GM19328 (cell line): ENCODE results near the gene NIPSNAP3A.

ENCODE experiments used
- ATAC-seq: cut with Tn5 transposase; IDR thresholded peaks from one replicate; pipeline ENCODE4 v1.9.1; 2021; ENCODE audit warnings: mild to moderate bottlenecking, moderate library complexity; ENCODE audit not compliant: unreplicated experiment

Gene NIPSNAP3A

DNA sequence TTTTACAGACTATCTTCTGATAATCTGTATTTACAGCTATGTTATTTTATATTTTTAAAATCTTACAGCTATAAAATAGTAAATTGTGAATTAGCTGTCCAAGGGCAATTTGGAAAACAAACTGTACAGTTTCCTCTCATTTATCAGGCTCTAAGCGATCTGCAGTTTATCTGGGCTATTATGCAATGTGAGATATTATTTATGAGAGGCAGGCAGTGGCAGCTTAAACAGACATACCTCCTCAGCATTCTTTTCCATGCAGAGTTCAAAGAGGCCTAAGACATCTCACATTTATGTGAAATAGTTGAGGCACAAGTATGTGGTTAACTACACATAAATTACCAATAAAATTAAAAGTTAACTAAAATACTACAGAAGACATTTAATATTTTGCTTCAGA is 26.6 kb downstream of the NIPSNAP3A start:
- ATAC-seq: no peak

DNA sequence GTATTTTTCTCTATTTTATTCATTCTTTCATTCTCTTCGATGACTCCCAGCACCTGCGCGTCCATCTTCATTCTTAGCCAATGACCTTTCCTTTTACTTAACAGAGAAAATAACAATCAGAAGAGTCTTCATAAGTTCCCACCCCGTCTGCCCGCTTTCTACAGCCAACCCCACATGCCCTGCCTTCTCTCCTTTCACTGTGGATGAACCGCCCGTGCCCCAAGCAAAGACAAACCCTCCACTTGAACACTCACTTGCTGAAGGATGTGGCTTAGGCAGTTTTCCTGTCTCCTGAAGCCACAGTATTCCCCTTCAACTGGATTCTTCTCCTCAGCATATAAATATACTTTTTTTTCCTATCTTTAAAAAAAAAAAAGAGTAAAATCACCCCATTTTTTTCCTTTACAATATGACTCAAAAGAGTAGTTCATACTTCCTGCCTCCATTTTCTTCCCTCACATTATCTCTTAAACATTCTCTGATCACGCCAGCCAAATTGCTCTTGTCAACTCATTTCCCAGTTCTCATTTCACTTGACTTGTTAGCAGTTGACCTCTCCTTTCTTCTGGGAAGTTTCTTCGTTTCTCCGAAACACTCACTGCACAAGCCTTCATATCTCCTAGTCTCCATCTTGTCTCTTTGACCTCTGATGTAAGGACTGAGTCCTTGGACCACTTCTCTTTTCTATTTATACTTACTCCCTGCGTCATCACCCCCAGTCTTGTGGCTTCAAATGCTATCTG is 27.5 kb downstream of the NIPSNAP3A start:
- ATAC-seq: peak; percentile 85

DNA sequence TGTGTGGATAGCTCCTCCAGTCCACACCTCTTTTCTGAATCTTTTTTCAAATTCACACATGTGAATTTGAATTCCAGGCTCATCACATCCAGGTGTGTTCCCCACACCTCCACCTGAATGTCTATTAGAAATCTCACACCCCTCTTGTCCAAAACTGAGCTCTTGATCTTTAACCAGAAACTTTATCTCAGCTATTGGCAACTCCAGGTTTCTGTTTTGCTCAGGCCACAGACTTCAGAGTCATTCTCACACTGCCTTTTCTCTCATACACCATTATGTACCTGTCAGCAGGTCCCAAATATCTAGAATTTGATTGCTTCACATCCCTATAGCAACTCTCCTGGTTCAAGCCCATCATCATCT is 28.1 kb downstream of the NIPSNAP3A start:
- ATAC-seq: peak; percentile 59

DNA sequence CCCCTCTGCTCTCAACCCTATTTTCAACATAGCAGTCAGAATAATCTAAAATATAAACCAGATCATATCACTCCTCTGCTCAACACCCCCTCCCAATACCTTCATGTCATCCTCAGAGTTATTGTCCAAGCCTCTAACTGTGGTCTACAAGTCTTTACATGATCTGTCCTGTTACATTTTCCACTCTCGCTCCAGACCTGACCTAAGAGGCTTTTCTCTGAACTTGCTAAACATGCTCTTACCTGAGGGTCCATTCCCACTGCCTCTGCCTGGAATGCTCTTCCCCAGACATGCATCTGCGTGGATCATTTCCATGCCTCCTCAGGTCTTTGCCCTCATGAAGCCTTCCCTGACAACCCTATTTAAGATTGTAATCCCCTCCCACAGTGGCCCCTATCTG is 28.5 kb downstream of the NIPSNAP3A start:
- ATAC-seq: peak; percentile 0

DNA sequence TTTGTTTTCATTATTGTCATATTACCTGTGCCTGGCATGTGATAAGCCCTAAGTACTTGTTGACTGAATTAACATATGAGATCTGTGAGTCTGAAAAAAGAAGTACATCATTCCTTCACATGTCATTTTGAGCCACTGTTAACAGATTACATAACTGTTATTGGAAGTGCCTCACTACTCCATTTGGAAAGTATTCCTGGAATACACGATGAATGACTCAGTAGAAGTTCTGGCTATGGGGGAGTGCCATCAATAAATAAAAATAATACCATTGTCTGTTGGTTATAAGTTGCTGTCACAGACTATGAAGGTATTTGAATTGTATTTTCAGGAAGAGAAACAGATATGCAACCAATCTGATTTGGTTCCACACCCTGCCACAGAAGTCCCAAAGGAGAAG is 29.3 kb downstream of the NIPSNAP3A start:
- no peak for ATAC-seq

DNA sequence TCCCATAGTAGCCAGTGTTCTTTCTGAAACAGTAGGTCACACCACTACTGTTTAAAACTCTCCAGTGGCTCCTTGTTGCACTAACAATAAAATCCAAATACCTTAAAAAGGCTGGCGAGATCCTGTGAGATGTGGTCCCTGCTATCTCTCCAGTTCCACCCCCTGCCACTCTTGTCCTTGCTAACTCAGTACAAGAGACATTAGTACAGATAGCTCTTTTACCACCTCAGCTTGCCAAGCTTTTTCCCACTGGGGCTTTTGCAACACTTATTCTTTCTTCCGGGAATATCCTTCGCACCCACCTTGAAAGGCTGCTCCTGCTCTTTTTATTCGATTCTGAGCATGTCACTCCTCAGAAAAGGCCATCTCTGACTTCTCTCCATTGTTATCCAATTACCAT is 31.3 kb downstream of the NIPSNAP3A start:
- no peak for ATAC-seq

DNA sequence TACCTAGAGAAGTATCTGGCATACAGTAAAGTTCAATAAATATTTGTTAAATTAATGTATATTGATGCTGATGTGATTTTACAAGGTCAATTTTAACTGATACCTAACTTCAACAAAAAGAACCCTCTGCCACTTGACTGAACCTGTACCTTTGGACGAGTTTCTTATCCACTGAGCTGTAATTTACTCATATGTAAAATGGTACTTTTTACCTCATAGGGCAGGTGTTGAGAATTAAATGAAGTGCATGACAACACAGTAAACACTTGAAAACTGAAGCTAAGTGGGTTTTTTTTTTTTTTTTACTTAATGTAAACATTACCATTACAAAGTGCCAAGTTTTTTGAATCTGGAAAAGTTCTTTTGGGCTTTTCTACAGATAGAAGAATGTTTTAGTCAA is 31.9 kb downstream of the NIPSNAP3A start:
- ATAC-seq: no peak

DNA sequence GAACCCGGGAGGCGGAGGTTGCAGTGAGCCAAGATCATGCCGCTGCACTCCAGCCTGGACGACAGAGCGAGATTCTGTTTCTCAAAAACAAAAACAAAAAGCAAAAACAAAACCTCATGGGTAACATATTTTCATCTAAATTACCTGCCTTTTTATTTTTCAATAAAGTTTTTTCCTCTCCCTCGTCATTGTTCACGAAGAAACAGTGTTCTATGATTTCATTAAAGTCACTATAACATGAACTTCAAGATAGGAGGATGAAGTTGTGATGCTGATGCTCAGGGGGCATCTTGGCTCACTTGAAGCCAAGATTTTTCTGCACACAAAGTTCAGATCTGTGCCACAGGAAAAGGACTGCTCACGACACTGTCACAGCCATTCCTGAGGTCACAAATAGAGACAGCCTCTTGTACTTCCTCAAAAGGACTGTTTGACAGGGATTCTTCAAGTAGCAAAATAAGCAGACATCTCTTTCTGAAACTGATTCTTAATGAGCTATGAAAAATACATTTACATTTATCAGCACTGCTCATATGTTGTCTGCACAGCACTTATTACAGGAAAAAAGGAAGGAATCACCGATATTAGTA is 32.6 kb downstream of the NIPSNAP3A start:
- no peak for ATAC-seq

DNA sequence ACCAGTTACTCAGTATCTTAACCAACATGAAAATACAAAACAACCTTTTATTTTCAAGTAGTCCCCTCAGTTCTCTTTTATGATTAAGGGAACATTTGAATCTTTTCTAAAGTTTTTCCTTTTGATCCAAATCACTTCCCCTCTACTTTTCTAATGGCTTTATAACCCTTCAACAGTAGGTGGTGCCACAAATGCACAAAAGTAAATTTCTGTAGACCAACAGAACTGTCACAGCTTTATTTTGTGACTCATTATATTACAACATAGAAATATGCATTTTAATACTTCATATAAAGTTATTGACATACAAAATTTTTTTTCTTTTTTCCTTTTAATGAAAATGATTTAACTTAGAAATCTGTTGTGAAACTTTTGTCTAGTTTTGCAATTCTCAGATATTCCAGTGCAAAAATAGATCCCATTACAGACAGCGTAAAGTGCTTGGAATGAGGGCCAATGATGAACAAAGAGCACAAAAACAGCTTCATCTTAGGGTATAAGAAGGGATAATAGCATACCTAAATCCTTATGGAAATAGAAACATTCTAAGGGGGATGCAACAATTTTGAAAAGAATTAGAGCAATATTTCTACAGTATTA is 33.4 kb downstream of the NIPSNAP3A start:
- ATAC-seq: peak; percentile 36

DNA sequence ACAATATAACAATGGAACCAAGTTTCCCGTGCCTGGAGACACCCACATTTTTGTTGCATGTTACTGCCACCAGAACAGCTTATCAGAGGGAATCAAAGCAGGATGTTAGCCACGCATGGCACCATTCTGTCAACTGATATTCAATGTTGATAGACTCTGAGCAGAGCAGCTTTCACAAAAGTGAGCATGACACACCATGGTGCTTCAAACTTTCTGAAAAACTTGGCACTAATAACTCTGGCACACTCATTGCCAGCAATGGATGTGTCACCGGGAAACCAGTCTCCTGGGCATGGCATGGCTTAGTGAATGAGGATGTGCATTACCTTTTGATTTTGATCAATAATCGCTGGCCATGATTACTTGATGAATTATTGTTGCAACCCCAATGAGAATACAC is 36.1 kb downstream of the NIPSNAP3A start:
- ATAC-seq: no peak

DNA sequence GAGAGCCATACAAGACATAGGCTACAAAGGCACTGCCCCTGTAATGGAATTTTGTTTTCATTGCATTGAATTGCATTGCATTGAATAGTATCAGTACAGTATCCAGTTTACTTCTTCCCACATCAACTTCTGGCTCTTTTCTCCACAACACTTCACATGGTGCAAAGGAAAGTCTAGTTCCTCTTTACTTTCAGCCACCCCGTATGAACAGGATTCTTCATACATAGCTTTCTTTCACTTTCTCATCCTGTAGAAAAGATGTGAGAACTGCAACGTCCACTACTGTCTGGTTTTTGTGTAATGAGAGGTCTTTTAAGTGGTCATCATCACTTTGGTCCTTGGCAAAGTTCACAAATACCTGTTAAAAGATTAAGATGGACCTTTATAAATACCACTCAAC is 36.6 kb downstream of the NIPSNAP3A start:
- peak; percentile 69 for ATAC-seq

DNA sequence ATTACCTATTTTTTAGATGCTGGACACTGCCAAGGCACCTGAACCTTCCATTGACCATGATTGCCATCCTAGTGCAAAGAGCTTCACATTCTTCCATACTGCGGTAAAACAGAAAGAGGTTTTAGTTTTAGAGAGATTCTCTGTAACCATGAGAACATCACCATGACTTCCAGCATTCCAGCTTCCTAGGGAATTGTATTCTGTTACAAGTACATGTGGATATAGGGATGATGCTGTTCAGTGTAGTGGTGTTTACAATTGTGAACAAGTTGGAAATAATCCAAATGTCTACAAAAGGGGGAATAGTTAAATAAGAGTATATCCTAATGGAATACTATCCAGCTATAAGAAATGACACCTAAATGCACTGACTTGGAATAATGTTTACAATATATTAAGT is 38.8 kb downstream of the NIPSNAP3A start:
- no peak for ATAC-seq

DNA sequence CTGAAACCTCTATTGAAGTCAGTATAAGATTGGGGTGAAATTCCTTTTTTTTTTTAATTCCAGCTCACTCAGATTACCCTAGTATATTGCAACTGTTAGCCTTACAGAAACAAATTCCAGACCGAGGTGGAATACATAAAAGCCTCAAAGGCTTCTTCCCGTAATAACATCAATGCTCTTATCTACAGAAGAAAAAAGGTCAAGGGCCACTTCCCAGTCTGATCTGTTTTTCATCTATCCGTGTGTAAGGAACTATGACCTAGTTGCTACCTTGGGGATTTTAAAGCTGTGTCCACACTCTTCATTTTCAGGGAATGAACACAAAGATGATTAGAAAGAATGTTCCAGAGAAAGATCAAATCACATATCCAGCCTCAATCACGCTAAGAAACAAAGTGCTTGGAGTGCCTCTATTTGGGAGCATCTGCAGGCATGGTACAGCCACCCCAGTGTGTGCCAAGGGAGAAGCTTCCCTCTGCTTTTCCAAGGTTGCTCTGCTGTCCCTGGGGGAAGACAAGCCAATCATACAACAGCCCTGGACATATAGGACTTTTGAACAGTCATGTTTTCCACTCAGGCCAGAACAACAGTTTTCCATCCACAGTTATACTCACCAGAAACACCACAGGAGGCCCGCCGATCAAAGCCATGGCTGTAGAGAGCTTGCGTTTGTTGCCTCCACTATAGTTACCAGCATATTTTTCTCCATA is 40.0 kb downstream of the NIPSNAP3A start:
- no peak for ATAC-seq

DNA sequence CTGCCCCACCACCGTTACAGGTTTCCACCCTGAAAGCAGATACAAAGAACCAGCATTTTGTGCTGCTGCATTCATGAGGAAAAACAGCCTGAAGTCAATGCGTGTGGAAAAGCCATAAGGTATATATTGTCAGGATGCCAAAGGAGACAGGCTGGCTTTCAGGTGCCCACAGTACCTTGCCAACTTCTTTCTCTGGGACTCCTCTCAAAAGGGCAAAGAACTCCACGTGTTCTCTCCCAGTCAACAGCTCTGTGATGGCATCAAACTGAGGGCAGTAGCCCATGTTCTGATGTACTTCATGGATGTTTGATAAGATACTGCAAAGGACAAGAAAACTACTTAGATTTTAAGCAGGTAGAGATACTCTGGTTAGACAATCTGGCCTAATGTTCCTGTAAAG is 40.8 kb downstream of the NIPSNAP3A start:
- no peak for ATAC-seq

DNA sequence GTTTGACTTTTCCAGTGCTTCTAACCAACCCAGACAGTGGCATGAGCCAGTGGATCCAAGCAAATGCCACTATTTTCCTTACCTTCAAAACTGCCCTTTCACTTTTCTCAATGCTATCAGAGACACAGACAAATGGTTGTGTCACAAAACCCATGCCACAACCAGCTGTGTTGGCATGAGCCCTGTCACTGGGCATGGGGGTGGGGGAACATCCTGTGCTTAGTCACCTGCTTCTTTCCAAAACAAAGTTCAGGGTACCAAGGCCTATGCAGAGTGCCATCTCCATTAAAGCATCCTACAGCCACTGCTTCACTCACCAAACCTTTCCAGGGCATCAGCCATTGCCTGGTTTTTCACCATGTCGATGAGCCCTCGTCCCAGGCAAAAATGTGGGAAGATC is 46.6 kb downstream of the NIPSNAP3A start:
- ATAC-seq: no peak

DNA sequence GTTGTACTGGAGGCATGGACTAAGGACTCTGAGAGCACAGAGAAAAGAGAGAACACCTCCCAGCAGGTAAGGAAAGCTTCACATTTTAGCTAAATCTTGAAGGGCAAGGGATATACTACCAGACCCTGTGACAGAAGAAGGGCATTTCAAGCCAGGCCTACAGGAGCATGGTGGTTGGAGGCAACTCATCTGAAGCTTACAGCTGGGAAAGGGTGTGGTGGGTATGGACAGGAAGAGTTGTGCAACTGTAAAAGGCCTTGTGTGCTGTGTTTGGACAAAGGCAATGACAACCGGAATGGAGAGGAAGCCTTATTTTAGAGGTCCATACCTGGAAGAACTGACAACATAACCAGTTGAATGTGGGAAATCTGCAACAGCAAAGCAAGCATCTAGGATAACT is 47.6 kb downstream of the NIPSNAP3A start:
- ATAC-seq: no peak

DNA sequence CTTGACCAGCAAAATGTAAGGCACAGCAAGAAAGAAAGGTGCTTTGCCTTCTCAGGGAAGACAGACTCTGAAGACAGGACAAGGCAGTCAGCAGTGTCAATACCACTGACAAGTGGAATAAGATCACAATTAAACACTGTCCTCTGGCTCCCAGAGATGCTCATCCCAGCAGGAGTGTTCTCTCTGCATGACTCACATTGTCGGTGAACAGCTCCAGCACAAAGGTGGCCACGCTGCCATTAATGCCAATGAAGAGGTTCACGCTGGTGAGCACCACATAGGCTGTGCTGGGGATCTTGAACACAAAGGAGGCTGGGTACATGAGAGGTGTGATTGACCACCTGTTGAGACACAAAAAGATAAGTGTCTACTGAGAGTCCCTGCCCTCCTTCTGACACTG is 48.4 kb downstream of the NIPSNAP3A start:
- no peak for ATAC-seq

DNA sequence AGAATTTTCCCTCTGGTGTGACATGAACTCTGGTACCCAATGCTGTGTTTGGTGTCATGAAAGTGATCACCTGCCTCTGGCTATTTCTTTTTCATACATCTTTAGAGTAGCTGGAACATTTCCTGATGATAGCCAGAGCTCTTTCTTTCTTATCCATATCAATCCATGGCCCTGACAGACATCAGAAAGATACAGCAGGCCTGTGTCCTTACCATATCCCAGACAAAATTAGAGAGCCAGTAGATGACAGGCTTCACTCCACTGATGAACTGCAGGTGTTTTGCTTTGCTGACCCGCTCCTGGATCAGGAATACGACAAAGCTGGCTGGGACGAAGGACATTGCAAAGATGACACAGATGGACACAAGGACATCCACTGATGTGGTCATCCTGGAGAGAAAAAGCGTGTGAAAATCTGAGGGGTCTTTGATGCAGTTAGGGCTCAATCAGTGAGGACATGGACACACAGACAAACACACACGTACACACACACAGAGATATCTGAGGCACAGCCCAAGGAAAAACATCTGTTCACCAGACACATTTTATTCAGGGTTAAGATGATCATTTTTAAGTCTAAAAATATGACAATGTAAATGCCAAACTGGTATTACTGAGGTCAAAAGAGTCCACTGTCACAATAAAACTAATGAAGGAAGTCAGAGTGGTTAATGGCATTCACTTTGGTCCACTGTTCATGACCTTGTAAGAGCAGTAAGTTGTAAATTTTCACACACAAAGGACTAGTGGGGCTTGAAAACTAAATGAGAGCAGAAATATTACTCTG is 50.9 kb downstream of the NIPSNAP3A start:
- no peak for ATAC-seq

DNA sequence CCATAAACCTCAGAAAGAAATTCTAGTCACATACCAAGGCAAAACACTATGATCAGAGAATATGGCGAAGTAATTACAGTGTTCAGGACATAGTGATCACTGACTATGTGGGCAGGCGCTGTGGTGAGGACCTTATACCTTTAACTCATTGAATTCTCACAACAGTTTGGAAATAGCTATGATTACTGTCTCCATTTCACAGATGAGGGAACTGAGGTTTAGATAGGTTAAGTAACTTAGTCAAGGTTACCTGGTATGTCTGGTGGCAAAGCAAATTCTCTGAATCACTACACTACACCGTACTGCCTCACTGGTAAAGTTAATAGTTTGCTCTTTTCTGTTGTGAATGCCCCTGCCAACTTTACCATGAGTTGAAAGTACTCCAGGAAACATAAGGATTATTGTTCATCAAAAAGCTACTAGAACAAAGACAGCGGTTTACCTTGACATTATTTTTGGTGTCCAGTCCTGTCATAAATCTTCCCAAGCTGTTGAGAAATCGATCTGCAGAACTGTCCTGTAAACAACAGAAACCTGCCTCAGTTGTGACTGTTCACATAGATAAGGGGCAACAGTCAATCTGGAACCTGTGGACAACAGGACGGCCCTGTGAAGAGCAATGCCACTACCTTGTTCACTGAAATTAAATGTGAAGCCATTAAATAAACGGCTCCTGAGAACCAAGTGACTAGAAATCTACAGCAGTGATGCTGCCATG is 52.7 kb downstream of the NIPSNAP3A start:
- ATAC-seq: no peak

DNA sequence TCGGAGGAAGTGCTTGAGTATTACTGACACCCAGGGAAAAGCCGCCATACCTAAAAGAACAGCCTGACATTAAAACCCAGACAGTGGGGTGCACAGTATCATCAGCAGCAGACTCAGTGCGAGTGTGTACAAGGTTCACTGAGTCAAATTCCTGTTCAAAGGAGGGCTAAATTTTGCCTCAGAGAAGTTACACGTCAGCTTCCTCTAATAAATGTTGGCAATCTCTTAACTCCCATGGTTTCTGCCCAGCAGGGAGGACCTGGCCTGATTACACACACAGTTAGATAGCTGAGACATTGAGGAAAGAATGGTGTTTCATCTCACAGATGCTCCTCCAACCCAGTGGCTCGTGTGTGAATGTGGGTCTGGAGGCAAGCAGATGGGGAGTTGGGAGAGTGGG is 54.6 kb downstream of the NIPSNAP3A start:
- ATAC-seq: no peak

DNA sequence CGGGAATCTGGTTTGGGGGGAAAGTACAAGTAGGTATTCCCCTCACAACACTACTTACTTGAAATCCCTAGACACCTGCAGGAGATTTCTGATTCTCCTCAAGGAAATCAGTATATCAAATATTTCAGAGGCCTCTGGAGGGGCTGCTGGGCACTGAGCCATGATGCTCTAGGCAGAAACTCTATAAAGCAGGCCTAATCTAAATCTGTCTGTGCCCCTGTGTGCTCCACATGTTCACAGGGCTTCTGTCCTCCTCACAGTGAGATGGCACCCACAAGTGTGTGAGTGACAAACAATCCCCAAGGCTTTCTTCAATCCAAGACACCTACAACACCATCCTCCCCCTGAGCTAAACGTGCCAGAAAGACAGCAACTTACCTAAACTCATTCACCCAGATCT is 55.4 kb downstream of the NIPSNAP3A start:
- no peak for ATAC-seq
